H1 (cell line): Measurements from ENCODE around the gene PDE4D.

Experiments used
- CTCF ChIP-seq, 3 experiments: IDR thresholded peaks; 1 replicate in 2 of 3; 2 replicates in 1 of 3; pipeline versions ENCODE4 v1.5.1 to v1.6.1; 2011; ENCODE audit warnings: low read length in 3 of 3, mild to moderate bottlenecking in 3 of 3, inconsistent platforms in 2 of 3, low read depth in 1 of 3, moderate library complexity in 1 of 3; ENCODE audit not compliant: insufficient read depth in 1 of 3; ENCODE audit errors: control extremely low read depth in 1 of 3
- POLR2AphosphoS5 ChIP-seq: IDR thresholded peaks from 2 replicates; pipeline ENCODE4 v1.6.1; 2011; ENCODE audit warnings: low read depth, low read length
- POU5F1 ChIP-seq: IDR thresholded peaks from 2 replicates; pipeline ENCODE4 v1.6.1; 2011; ENCODE audit warnings: low read depth, mild to moderate bottlenecking, low read length, moderate library complexity
- USF2 ChIP-seq: IDR thresholded peaks from 2 replicates; pipeline ENCODE4 v1.6.1; 2011; ENCODE audit warnings: low read length, improper control_type of control experiment

- TF ChIP-seq CTCF (IDR thresholded peaks at IDR 0.05; ENCODE audit: control extremely low read depth in 1 of 3, insufficient read depth in 1 of 3, low read depth in 1 of 3, low read length in 3 of 3) (peak; percentile 46 to 82 (median 79)), USF2 (no peak), POU5F1 (no peak), POLR2AphosphoS5 (no peak)
These were observed 168.8 kb downstream of the PDE4D start for GRCh38 chr5:59724482-59725391.
